Measurements from ENCODE around the gene CCDC92.

CCDC92 gene

DNA sequence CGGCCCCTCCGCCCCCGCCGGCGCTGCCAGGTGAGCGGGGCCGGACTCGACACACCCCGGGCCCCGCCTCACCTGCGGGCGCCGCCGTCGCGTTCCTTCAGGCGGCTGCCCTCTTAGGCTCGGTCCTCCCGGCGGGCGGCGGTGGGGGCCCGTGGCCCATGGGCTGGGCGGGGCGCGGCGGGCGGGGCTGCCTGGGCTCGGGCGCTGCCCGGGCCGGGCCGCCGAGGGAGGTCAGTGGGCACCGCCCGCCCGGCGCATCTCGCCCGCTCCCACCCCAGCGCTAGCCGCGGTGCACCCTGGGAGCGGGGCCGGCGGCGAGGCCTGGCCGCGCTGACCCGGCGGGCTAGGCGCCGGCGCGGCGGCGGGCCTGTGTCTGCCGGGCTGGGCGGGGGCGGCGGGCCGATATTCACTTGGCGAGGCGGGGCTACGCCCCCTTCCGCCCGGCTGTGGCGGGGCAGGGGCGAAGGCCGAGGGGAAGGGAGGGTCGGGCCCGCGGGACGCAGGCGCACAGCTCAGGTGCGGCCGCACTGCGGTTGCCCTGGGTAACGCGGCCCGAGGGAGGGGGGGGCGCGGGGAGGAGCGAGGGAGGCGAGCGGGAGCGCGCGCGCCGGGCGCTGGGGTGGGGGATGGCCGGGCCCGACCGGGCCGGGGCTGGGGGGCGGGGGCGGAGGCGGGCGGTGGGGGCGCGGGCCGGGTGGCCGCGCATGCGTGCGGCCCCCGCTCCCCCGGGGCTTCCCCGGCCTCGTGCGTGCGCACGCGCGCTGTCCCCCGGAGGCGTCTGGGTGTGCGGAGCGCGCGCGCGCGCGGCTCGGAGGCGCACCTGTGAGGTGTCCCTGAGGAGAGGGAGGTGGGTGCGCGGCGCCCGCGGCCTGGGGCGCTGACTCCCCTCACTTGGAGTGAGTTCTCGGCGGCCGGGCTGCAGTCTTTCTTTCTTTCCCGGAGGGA, at the start of gene CCDC92, which contains the start of gene ZNF664:
Gene CCDC92, minus strand, starts transcription at position 375 of the 945 bp plus-strand sequence. CDS start 28,526 bp downstream, outside the sequence.
Gene ZNF664, plus strand, starts transcription at position 759 of the 945 bp plus-strand sequence. CDS start 38,930 bp downstream, outside the sequence.
- peak; percentile 92 for DNase-seq

- no peak for DNase-seq
These were observed 49.5 kb upstream of the CCDC92 start for GRCh38 chr12:124022161-124022560.

DNA sequence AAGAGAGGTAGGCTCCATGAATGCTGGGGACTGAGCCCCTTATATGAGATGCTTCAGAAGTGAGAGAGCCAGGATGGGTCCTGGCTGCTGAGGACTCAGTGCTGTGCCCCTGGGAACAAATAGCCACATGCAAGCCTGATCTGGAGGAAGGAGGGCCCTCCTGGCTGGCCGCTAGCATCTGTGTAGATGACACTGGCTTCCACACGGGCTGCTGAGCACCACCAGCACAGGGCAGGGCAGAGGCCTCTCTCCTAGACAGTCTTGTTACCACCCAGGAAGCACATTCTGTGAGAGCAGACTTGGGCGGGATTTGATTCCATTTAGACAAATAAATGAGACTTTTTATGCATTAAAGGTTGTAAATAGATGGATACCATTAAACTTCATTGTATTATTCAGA, 48.4 kb upstream of the CCDC92 start:
- no peak for DNase-seq

- DNase-seq: no peak
These were observed 47.9 kb upstream of the CCDC92 start for GRCh38 chr12:124020514-124020949.

- no peak for DNase-seq
These were observed 46.5 kb upstream of the CCDC92 start for GRCh38 chr12:124019115-124019514.

DNA sequence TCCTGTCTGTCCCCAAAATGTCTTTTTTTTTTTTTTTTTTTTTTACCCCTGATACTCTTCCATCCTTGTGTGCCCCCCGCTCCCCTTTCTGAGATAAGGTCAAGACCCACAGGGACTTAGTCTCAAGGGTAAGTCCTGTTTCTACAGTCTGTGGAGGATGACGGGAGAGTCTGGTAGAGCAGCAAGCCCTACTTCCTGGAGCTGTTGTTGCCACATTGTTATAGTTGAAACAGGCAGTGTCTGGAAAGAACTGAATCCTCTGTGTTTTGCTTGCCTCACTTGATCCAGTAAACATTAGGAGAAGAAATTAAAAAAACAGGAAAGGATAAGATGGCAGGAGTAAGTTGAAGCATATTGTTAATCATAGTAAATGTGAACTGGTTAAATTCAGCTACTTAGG, 45.9 kb upstream of the CCDC92 start:
- no peak for DNase-seq

DNA sequence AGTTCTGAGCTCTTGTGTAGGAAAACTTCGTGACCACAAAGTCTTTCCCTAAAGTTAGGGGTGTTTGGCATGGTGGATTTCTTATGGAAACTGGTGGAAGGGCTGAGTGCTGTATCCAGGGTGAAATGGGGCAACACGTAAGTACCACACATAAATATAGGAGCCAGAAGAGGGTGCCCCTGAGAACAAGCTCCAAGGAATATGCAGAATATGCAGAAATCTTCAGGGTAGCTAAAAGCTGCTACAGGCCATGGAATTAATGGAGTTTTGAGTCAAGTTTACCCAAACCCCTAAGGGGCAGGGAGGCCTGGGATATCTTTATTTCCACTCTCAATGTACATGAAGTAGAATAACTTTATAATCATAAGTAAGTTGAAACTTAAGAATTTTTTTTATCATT, 44.4 kb upstream of the CCDC92 start:
- no peak for DNase-seq

- DNase-seq: no peak
These were observed 43.1 kb upstream of the CCDC92 start for GRCh38 chr12:124015494-124016461.

DNA sequence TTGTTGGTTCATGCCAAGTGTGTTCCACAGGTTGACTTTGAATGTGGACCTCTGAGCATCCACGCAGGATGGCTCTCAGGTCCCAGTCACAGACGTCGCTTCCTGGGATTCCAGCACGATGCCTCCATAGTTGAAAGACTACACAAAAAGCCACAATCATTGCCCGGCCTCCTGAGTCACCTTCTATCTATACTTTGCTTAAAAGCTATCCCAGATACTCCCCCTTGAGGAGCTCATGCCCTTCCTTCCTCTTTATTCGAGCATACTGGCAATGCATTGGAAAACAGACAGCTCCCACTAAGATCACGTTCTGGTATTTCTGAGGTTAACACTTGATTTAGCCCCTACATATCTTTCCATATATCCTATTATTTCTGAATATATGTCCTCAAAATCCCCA, 40.4 kb upstream of the CCDC92 start:
- no peak for DNase-seq

- no peak for DNase-seq
These were observed 38.9 kb upstream of the CCDC92 start for GRCh38 chr12:124011435-124012115.

DNA sequence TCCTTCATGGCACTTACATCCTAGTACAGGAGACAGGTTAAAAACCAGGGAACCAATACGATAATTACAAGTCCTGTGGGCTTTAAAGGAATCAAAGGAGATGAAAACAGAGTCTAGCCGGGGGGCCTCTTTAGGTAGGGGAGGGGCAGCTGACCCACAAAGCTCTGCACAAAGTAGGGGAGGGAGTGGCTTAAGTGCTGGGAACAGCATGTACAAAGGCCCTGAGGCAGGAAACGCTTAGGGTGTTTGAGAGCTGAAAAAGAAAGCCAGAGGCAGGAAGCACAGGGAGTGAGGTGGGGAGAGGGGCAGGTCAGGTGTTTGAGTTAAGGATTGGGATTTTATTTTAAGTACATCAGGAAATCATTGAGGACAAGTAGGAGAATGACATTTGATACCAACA, 38.1 kb upstream of the CCDC92 start:
- no peak for DNase-seq

- DNase-seq: no peak
These were observed 37.1 kb upstream of the CCDC92 start for GRCh38 chr12:124009781-124010180.

DNA sequence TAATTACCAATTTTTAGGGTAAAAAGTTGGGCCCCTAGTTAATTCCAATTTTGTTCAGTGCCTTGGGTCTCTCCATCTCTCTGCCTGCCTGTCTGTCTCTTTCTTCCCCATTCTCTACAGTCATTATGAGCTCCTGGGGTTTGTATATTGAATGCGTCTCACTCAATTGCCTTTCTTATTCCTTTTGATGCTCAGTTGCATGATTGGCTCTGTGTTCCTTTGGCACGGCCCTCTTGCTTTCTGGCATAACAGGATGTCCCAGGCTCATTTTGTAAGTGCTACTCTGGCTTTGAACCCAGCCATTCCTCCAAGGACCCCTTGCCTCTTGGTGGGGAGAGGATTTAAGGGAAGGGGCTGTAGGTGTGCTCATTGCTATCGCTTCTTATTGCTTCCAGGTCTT, 36.0 kb upstream of the CCDC92 start:
- DNase-seq: no peak

- DNase-seq: no peak
These were observed 35.4 kb upstream of the CCDC92 start for GRCh38 chr12:124007826-124008570.

GRCh38 chr12:124006846-124007713, 34.4 kb upstream of the CCDC92 start:
- no peak for DNase-seq

DNA sequence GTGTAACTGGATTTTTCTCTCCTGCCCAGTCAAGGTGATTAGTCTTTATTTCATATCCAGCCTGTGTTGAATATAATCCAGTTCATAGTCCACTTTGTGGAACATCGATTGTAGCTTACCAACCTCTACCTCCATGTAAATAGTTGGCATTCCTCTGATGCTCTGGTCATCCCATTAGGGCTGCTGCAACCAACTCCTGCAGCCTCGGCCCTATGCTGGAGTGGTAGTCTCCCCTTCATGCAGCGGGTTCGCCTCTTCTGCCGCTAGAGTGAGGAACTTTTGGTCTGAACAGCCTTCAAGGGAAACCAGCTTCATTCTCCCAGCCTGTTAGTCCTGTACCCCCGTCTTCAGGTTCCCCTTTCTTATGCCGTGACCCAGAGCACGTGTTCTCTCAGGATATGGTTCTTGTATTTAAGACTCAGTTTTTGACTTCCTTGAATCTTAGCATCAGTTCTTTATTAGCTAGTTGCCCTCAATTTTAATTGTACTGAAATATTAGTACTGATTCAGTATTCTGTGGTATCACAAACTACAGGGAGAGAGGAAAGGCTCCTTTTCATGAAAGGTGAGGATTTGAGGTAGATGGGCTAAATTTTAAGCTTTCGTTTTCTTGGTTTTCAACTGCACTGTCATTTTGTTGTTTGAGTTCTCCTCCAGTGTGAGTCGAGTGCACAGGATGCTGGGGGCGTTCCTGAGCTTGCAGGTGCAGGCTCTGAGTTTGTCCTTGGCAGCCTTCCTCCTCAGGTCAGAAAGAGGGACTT, 33.6 kb upstream of the CCDC92 start:
- no peak for DNase-seq

DNA sequence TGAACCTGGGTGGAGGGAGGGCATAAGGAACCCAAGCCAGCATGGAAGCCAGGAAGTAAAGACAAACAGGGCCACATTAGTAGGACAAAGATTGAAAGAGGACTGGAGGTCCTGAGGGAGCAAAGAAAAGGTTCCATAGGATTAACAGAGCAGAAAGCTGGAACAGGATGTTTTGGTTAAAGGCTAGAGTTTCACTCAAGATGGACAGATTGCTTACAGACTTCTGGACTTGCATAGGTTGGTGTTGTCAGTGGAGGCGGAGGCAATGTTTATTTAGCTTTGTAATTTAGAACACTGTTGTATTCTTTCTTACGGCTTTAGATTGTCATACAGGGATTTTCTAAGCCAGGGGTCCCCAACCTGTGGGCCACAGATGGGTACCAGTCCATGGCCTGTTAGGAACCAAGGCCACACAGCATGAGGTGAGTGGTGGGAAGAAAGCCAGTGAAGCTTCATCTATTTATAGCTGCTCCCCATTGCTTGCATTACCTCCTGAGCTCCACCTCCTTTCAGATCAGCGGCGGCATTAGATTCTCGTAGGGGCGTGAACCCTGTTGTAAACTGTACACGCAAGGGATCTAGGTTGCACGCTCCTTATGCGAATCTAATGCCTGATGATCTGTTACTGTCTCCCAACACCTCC, 31.7 kb upstream of the CCDC92 start:
- no peak for DNase-seq

DNA sequence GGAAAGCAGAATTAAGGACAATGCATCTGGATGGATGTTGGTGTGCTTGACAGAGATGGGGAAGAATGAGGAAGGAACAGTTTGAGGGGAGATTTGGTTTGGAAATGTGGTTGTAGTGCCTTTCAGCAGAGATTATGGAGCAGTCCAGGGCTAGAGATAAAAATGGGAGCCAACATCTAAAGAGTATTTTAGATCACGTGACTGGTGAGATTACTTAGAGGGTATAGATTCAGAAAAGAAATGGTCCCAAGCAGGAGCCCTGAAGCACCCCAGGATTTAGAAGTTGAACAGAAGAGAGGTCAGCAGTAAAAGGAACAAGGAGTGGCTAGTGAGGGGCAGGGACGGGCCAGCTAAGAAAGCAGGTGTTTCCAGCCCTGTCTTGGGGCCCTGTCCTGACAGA, 30.0 kb upstream of the CCDC92 start:
- DNase-seq: no peak

DNA sequence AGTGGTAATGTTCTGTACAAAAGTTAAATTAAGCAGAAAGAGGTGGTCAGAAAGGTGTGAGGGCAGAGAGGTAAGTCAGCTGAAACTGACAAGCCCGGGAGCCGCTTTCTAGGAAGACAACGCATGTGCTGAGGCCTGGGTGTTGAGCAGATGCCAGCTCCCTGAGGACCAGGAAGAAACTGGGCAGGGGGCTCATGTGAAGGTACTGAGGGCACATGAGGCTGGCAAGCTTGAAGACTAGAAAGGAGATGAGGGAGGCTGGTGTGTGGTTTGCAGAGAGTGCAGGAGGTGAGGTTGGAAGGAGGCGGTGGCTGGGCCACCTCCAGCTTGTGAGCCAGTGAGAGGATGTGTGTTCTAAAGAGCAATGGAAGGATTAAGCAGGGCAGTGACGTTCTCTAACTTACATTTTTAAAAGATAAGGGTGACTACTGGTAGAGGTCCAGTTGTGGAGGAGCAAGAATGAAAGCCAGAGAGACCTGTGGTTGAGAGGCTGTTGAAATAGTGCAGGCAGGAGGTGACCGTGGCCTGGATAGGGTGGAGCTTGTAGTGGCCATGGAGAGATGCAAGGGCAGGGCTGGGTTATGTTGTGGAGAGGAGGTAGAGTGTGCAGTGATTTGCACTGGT, 29.5 kb upstream of the CCDC92 start:
- DNase-seq: no peak

Measured in RPMI8226 (cell line).